Fibroblast of lung (primary cell): Measurements from ENCODE around the gene DNAL4. TPM values are rescaled to one million over a fixed set of nuclear protein-coding genes. Genes with fewer than 3 reads are reported as not detected.

Experiments used
- DNase-seq, 2 donors: peaks; one replicate each; pipeline versions ENCODE4 v3.0.0 to v3.0.0-alpha.2; 2010; ENCODE audit warnings: low read depth in 2 of 2
- H2AFZ ChIP-seq: 2 replicates; pipeline ENCODE4 v1.5.1; 2012; ENCODE audit warnings: low read length, control low read depth, inconsistent platforms
- H3K27ac ChIP-seq: 2 replicates; pipeline ENCODE4 v1.5.1; 2011; ENCODE audit warnings: low read length, control low read depth; ENCODE audit not compliant: insufficient read depth
- H3K27me3 ChIP-seq: 2 replicates; pipeline ENCODE4 v1.5.1; 2011; ENCODE audit warnings: mild to moderate bottlenecking, low read length; ENCODE audit not compliant: control insufficient read depth, insufficient read depth
- H3K36me3 ChIP-seq: 2 replicates; pipeline ENCODE4 v1.5.1; 2011; ENCODE audit warnings: low read length; ENCODE audit not compliant: control insufficient read depth, insufficient read depth
- H3K4me1 ChIP-seq: 2 replicates; pipeline ENCODE4 v1.5.1; 2011; ENCODE audit warnings: low read length; ENCODE audit not compliant: control insufficient read depth, insufficient read depth; ENCODE audit errors: extremely low read depth
- H3K4me2 ChIP-seq: 2 replicates; pipeline ENCODE4 v1.5.1; 2011; ENCODE audit warnings: low read length, control low read depth; ENCODE audit not compliant: insufficient read depth; ENCODE audit errors: extremely low read depth
- H3K4me3 ChIP-seq, 4 experiments: fragments of 200-600 bp in 1 of 4; sonication (generic) in 1 of 4; replicated peaks in 1 of 4; 2 replicates each; pipeline ENCODE4 v1.5.1; 2011 to 2016; ENCODE audit warnings: low read length in 4 of 4, low read depth in 3 of 4, mild to moderate bottlenecking in 3 of 4, control low read depth in 2 of 4, inconsistent platforms in 1 of 4, mixed read lengths in 1 of 4; ENCODE audit not compliant: insufficient read depth in 1 of 4; ENCODE audit errors: control extremely low read depth in 1 of 4
- H3K79me2 ChIP-seq: 2 replicates; pipeline ENCODE4 v1.5.1; 2012; ENCODE audit warnings: mild to moderate bottlenecking, low read length, inconsistent platforms; ENCODE audit not compliant: control insufficient read depth, insufficient read depth
- H3K9ac ChIP-seq: 2 replicates; pipeline ENCODE4 v1.5.1; 2011; ENCODE audit warnings: mild to moderate bottlenecking, low read length, control low read depth; ENCODE audit not compliant: insufficient read depth
- H3K9me3 ChIP-seq: 2 replicates; pipeline ENCODE4 v1.5.1; 2012; ENCODE audit warnings: low read depth, low read length; ENCODE audit not compliant: control insufficient read depth, insufficient read depth
- H4K20me1 ChIP-seq: 2 replicates; pipeline ENCODE4 v1.5.1; 2011; ENCODE audit warnings: low read length; ENCODE audit not compliant: control insufficient read depth, insufficient read depth; ENCODE audit errors: extremely low read depth
- EZH2 ChIP-seq: IDR thresholded peaks from 2 replicates; pipeline ENCODE4 v1.5.1; 2012; ENCODE audit warnings: low read length, control low read depth, mild to moderate bottlenecking; ENCODE audit errors: missing control alignments
- polyA plus RNA-seq, 2 donors: library from polyadenylated mRNA; depleted of rRNA in 1 of 2; stranded (reverse) in 1 of 2; unstranded in 1 of 2; fragments of >200 nt; gene quantifications; 2 replicates each; pipeline ENCODE4 v1.2.1, GENCODE V29; 2011 to 2012; ENCODE audit warnings: missing spikeins in 1 of 2
- total RNA-seq: library from RNA; depleted of rRNA; stranded (reverse); fragments of >200 nt; gene quantifications from 2 replicates; pipeline ENCODE4 v1.2.1, GENCODE V29; 2014
- TF ChIP-seq, protein P1 (sequence below), 2 donors: IDR thresholded peaks in 1 of 2; conservative IDR thresholded peaks in 1 of 2; 1 replicate in 1 of 2; 2 replicates in 1 of 2; pipeline ENCODE4 v1.5.1; 2011 to 2012; ENCODE audit warnings: low read length in 2 of 2, control low read depth in 1 of 2, inconsistent platforms in 1 of 2, low read depth in 1 of 2, mild to moderate bottlenecking in 1 of 2

DNAL4 gene
- total and polyA plus RNA-seq, 2 donors (not counting 1 experiment from before 2014, with no cell fraction given): 13.3 to 25.1 TPM

- no peak overlapping the region for H3K9ac ChIP-seq
- no peak overlapping the region for H3K4me3 ChIP-seq
- DNase-seq: no peak
- H3K36me3 ChIP-seq: no peaks in the 10 kb centered on the region
- no peak overlapping the region for H2AFZ ChIP-seq
- H3K4me1 ChIP-seq: no peaks in the 10 kb centered on the region
- peaks cover 29% of the 10 kb centered on the region for H3K27me3 ChIP-seq
- no peaks in the 10 kb centered on the region for H4K20me1 ChIP-seq
- TF ChIP-seq, protein P1, sequence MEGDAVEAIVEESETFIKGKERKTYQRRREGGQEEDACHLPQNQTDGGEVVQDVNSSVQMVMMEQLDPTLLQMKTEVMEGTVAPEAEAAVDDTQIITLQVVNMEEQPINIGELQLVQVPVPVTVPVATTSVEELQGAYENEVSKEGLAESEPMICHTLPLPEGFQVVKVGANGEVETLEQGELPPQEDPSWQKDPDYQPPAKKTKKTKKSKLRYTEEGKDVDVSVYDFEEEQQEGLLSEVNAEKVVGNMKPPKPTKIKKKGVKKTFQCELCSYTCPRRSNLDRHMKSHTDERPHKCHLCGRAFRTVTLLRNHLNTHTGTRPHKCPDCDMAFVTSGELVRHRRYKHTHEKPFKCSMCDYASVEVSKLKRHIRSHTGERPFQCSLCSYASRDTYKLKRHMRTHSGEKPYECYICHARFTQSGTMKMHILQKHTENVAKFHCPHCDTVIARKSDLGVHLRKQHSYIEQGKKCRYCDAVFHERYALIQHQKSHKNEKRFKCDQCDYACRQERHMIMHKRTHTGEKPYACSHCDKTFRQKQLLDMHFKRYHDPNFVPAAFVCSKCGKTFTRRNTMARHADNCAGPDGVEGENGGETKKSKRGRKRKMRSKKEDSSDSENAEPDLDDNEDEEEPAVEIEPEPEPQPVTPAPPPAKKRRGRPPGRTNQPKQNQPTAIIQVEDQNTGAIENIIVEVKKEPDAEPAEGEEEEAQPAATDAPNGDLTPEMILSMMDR (conservative IDR thresholded peaks at IDR 0.05 in 1 of 2, IDR thresholded peaks at IDR 0.05 in 1 of 2; ENCODE audit: low read depth in 1 of 2, low read length in 2 of 2): no peak
- TF ChIP-seq EZH2: no peak
- no peak overlapping the region for H3K4me2 ChIP-seq
- H3K79me2 ChIP-seq: no peaks in the 10 kb centered on the region
- H3K27ac ChIP-seq: no peak overlapping the region
- H3K9me3 ChIP-seq: no peaks in the 10 kb centered on the region
These were observed 47.7 kb upstream of the DNAL4 start for GRCh38 chr22:38841635-38842034.

DNA sequence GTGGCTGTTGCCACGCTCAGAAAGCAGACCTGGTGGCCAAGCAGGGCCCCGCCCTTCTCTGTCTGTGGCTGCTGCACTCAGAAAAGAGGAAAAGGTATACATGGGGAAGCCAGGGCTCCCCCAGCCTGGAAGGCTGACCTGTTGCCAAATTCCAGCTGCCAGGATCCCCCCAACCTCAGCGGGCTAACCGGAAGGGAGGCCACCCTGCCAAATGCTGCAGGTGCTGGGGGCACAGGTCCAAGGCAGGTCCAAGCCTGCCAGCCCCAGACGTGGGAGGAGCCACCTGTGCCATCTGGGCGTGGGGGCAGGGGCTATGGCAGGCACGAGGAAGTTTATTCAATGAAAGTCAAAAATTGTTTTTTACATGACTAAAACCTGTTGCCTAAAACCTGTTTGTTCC lies 47.3 kb upstream of the DNAL4 start:
- H3K27ac ChIP-seq: no peak overlapping the region
- no peaks in the 10 kb centered on the region for H3K36me3 ChIP-seq
- no peak for DNase-seq
- no peak overlapping the region for H3K4me3 ChIP-seq
- H3K4me1 ChIP-seq: no peaks in the 10 kb centered on the region
- peaks cover 29% of the 10 kb centered on the region for H3K27me3 ChIP-seq
- H2AFZ ChIP-seq: no peak overlapping the region
- no peak overlapping the region for H3K4me2 ChIP-seq
- no peaks in the 10 kb centered on the region for H4K20me1 ChIP-seq
- no peaks in the 10 kb centered on the region for H3K9me3 ChIP-seq
- no peaks in the 10 kb centered on the region for H3K79me2 ChIP-seq
- no peak overlapping the region for H3K9ac ChIP-seq
- no peak for TF ChIP-seq EZH2
- TF ChIP-seq, protein P1 (conservative IDR thresholded peaks at IDR 0.05 in 1 of 2, IDR thresholded peaks at IDR 0.05 in 1 of 2; ENCODE audit: low read depth in 1 of 2, low read length in 2 of 2): no peak

GRCh38 chr22:38840129-38840528 lies 46.2 kb upstream of the DNAL4 start:
- TF ChIP-seq, protein P1 (conservative IDR thresholded peaks at IDR 0.05 in 1 of 2, IDR thresholded peaks at IDR 0.05 in 1 of 2; ENCODE audit: low read depth in 1 of 2, low read length in 2 of 2): no peak
- TF ChIP-seq EZH2: no peak
- H3K27me3 ChIP-seq: peaks cover 24% of the 10 kb centered on the region

More at GRCh38 chr22:38840129-38840528, 46.2 kb upstream of the DNAL4 start:
- Histone ChIP-seq H3K9ac (no peak overlapping the region), H2AFZ (no peak overlapping the region), H3K27ac (no peak overlapping the region), H4K20me1 (no peaks in the 10 kb centered on the region), H3K4me3 (no peak overlapping the region), H3K79me2 (no peaks in the 10 kb centered on the region), H3K36me3 (no peaks in the 10 kb centered on the region), H3K4me2 (no peak overlapping the region), H3K9me3 (no peaks in the 10 kb centered on the region), H3K4me1 (no peaks in the 10 kb centered on the region)
- no peak for DNase-seq
